Smooth muscle cell (in vitro differentiated cells): ENCODE results near the gene GCG. TPM values are rescaled to one million over a fixed set of nuclear protein-coding genes. Genes with fewer than 3 reads are reported as not detected.

Experiments used
- DNase-seq: peaks from one replicate; lab custom pipeline; 2025; ENCODE audit not compliant: unreplicated experiment; lab: John Stamatoyannopoulos, UW
- H2AFZ ChIP-seq: fragments of 200-600 bp; sonication (generic); 2 replicates; pipeline ENCODE4 v1.6.0; 2016; ENCODE audit warnings: antibody characterized with exemption, low read depth, mild to moderate bottlenecking
- H3F3A ChIP-seq: fragments of 200-600 bp; sonication (generic); 2 replicates; pipeline ENCODE4 v1.6.0; 2017; ENCODE audit warnings: antibody characterized with exemption, low read depth
- H3K27ac ChIP-seq: fragments of 200-600 bp; sonication (generic); 2 replicates; pipeline ENCODE4 v1.5.1; 2016; ENCODE audit warnings: low read depth, mild to moderate bottlenecking
- H3K27me3 ChIP-seq: fragments of 200-600 bp; sonication (generic); 2 replicates; pipeline ENCODE4 v1.6.1; 2016; ENCODE audit warnings: low read depth, mild to moderate bottlenecking
- H3K36me3 ChIP-seq: fragments of 200-600 bp; sonication (generic); 2 replicates; pipeline ENCODE4 v1.5.1; 2016; ENCODE audit warnings: low read depth
- H3K4me1 ChIP-seq: fragments of 200-600 bp; sonication (generic); 2 replicates; pipeline ENCODE4 v1.5.1; 2016; ENCODE audit warnings: low read depth
- H3K4me2 ChIP-seq: fragments of 200-600 bp; sonication (generic); 2 replicates; pipeline ENCODE4 v1.6.0; 2016; ENCODE audit warnings: mild to moderate bottlenecking
- H3K4me3 ChIP-seq: fragments of 200-600 bp; sonication (generic); 2 replicates; pipeline ENCODE4 v1.5.1; 2016; ENCODE audit warnings: mild to moderate bottlenecking
- H3K79me2 ChIP-seq: fragments of 200-600 bp; sonication (generic); 2 replicates; pipeline ENCODE4 v1.6.0; 2016; ENCODE audit warnings: low read depth, mild to moderate bottlenecking
- H3K9ac ChIP-seq: fragments of 200-600 bp; sonication (generic); 2 replicates; pipeline ENCODE4 v1.6.0; 2016; ENCODE audit warnings: low read depth
- H3K9me3 ChIP-seq: fragments of 200-600 bp; sonication (generic); replicated peaks from 2 replicates; pipeline ENCODE4 v1.5.1; 2016; ENCODE audit warnings: low read depth
- H4K20me1 ChIP-seq: fragments of 200-600 bp; sonication (generic); 2 replicates; pipeline ENCODE4 v1.6.0; 2016; ENCODE audit warnings: low read depth
- CTCF ChIP-seq: fragments of 200-600 bp; sonication (generic); IDR thresholded peaks from 2 replicates; pipeline ENCODE4 v1.5.1; 2017; ENCODE audit warnings: borderline replicate concordance, mild to moderate bottlenecking, antibody characterized with exemption; ENCODE audit not compliant: insufficient read depth, poor library complexity, severe bottlenecking
- WGBS: methylation state at CpG from one replicate; pipeline ENCODE4 v1.1.7; 2016; ENCODE audit warnings: low lambda C conversion rate; 5-methylcytosine and 5-hydroxymethylcytosine counted together
- polyA plus RNA-seq: library from polyadenylated mRNA; unstranded; fragments of >200 nt; fragmentation: Nextera tagmentation; extraction: Ambion mirVana; gene quantifications from 2 replicates; pipeline ENCODE4 v1.2.1, GENCODE V29; 2016
- total RNA-seq: library from RNA; depleted of rRNA; stranded (reverse); fragments of >200 nt; gene quantifications from 2 replicates; pipeline ENCODE4 v1.2.3, GENCODE V29; 2014

GCG gene
- total and polyA plus RNA-seq, 2 experiments from 2014 or later = not detected

GRCh38 chr2:162149940-162150339 lies 2.1 kb downstream of the GCG start:
- no peak for DNase-seq
- Histone ChIP-seq H3K9ac (no peak overlapping the region), H4K20me1 (no peaks in the 10 kb centered on the region), H3K4me1 (no peaks in the 10 kb centered on the region), H3K4me2 (no peak overlapping the region), H3K4me3 (no peak overlapping the region), H3K27ac (no peak overlapping the region), H2AFZ (no peak overlapping the region), H3F3A (no peaks in the 10 kb centered on the region), H3K27me3 (peaks cover 44% of the 10 kb centered on the region), H3K79me2 (no peaks in the 10 kb centered on the region), H3K9me3 (no peaks in the 10 kb centered on the region), H3K36me3 (no peaks in the 10 kb centered on the region)
- WGBS = 69% methylated on average over 8 of the region's 8 CpGs
- TF ChIP-seq CTCF = no peak

- Histone ChIP-seq H4K20me1 (no peaks in the 10 kb centered on the region), H3K4me3 (no peak overlapping the region), H3K9me3 (no peaks in the 10 kb centered on the region), H3K27ac (no peak overlapping the region), H3K4me1 (no peaks in the 10 kb centered on the region), H3K36me3 (no peaks in the 10 kb centered on the region), H3K9ac (no peak overlapping the region), H3K27me3 (peaks cover 47% of the 10 kb centered on the region), H3K79me2 (no peaks in the 10 kb centered on the region), H3K4me2 (no peak overlapping the region), H2AFZ (no peak overlapping the region), H3F3A (no peaks in the 10 kb centered on the region)
- no peak for DNase-seq
- TF ChIP-seq CTCF = no peak
- 74% methylated on average over 2 of the region's 2 CpGs for WGBS
Observed at GRCh38 chr2:162149466-162149865, 2.6 kb downstream of the GCG start.

- 87% methylated on average over 3 of the region's 3 CpGs for WGBS
- no peak overlapping the region for H3K4me3 ChIP-seq
- peaks cover 47% of the 10 kb centered on the region for H3K27me3 ChIP-seq
Observed at GRCh38 chr2:162148956-162149355, 3.1 kb downstream of the GCG start.

More at GRCh38 chr2:162148956-162149355, 3.1 kb downstream of the GCG start:
- Histone ChIP-seq H3K4me2 (no peak overlapping the region), H3K27ac (no peak overlapping the region), H3K79me2 (no peaks in the 10 kb centered on the region), H2AFZ (no peak overlapping the region), H3F3A (no peaks in the 10 kb centered on the region), H3K9ac (no peak overlapping the region), H3K4me1 (no peaks in the 10 kb centered on the region), H4K20me1 (no peaks in the 10 kb centered on the region), H3K36me3 (no peaks in the 10 kb centered on the region), H3K9me3 (no peaks in the 10 kb centered on the region)
- DNase-seq = no peak
- no peak for TF ChIP-seq CTCF
